B cell (primary cell): Measurements from ENCODE around the gene CRTAC1. TPM values are rescaled to one million over a fixed set of nuclear protein-coding genes. Genes with fewer than 3 reads are reported as not detected.

Source experiments
- ATAC-seq: fragments of 200-7000 bp; cut with Tn5 transposase; one replicate; pipeline ENCODE4 v1.10.0; 2021; ENCODE audit warnings: low read depth, mild to moderate bottlenecking, moderate number of reproducible peaks, moderate library complexity
- CTCF ChIA-PET: fragments of 350-600 bp; sonication (Branson Sonifier 250); formaldehyde crosslinking; loops from one replicate; lab custom pipeline; 2021; ENCODE audit warnings: antibody characterized with exemption, inconsistent platforms; lab: Charles Lee
- POLR2A ChIA-PET: fragments of 350-600 bp; sonication (Branson Sonifier 250); formaldehyde crosslinking; loops from one replicate; lab custom pipeline; 2021; ENCODE audit warnings: antibody characterized with exemption; lab: Charles Lee
- DNase-seq: peaks from one replicate; pipeline ENCODE4 v3.0.0; 2013
- H2AFZ ChIP-seq: 2 replicates; pipeline ENCODE4 v1.6.1; 2012; ENCODE audit warnings: mild to moderate bottlenecking, low read depth, low read length; ENCODE audit not compliant: insufficient read depth, poor library complexity, severe bottlenecking
- H3K27ac ChIP-seq, 2 donors: 1 replicate in 1 of 2; 2 replicates in 1 of 2; pipeline ENCODE4 v1.5.1; 2012 to 2013; ENCODE audit warnings: low read length in 2 of 2, mild to moderate bottlenecking in 2 of 2, moderate library complexity in 1 of 2
- H3K27me3 ChIP-seq, 4 experiments: fragments of 200-600 bp in 1 of 4; sonication (generic) in 1 of 4; replicated peaks in 1 of 4; 1 replicate in 2 of 4; 2 replicates in 2 of 4; pipeline versions ENCODE4 v1.6.1 to v1.7.0; 2013 to 2016; ENCODE audit warnings: low read length in 3 of 4, mild to moderate bottlenecking in 2 of 4, mixed read lengths in 1 of 4, moderate library complexity in 1 of 4; ENCODE audit not compliant: insufficient read depth in 4 of 4, control insufficient read depth in 3 of 4; ENCODE audit errors: control extremely low read depth in 1 of 4
- H3K36me3 ChIP-seq, 2 experiments: replicated peaks in 1 of 2; 1 replicate in 1 of 2; 2 replicates in 1 of 2; pipeline versions ENCODE4 v1.6.1 to v1.7.1; 2013; ENCODE audit warnings: low read length in 1 of 2; ENCODE audit not compliant: insufficient read depth in 2 of 2, control insufficient read depth in 1 of 2; ENCODE audit errors: control extremely low read depth in 1 of 2, extremely low read depth in 1 of 2
- H3K4me1 ChIP-seq, 2 donors: fragments of 200-600 bp in 1 of 2; sonication (generic) in 1 of 2; 1 replicate in 1 of 2; 2 replicates in 1 of 2; pipeline versions ENCODE4 v1.5.1 to v1.6.1; 2013 to 2017; ENCODE audit warnings: low read length in 2 of 2; ENCODE audit not compliant: control insufficient read depth in 2 of 2, insufficient read depth in 2 of 2
- H3K4me2 ChIP-seq: replicated peaks from 2 replicates; pipeline ENCODE3; 2012; ENCODE audit warnings: mild to moderate bottlenecking, low read depth, low read length; ENCODE audit not compliant: poor library complexity, severe bottlenecking
- H3K4me3 ChIP-seq, 5 experiments: fragments of 200-600 bp in 1 of 5; sonication (generic) in 1 of 5; 1 replicate in 3 of 5; 2 replicates in 2 of 5; pipeline versions ENCODE4 v1.5.1 to v1.7.0; 2011 to 2016; ENCODE audit warnings: low read length in 4 of 5, mild to moderate bottlenecking in 4 of 5, low read depth in 2 of 5, control low read depth in 1 of 5, moderate library complexity in 1 of 5; ENCODE audit not compliant: insufficient read depth in 1 of 5; ENCODE audit errors: control extremely low read depth in 1 of 5, extremely low read depth in 1 of 5
- H3K79me2 ChIP-seq: fragments of 200-600 bp; sonication (generic); one replicate; pipeline ENCODE4 v1.6.0; 2016; ENCODE audit warnings: low read length; ENCODE audit not compliant: control insufficient read depth, insufficient read depth
- H3K9ac ChIP-seq: fragments of 200-600 bp; sonication (generic); 2 replicates; pipeline ENCODE4 v1.6.1; 2017; ENCODE audit warnings: mild to moderate bottlenecking, low read length, moderate library complexity
- H3K9me3 ChIP-seq, 3 donors: one replicate each; pipeline versions ENCODE4 v1.6.1 to v1.7.1; 2013; ENCODE audit warnings: low read length in 2 of 3; ENCODE audit not compliant: control insufficient read depth in 2 of 3, insufficient read depth in 1 of 3; ENCODE audit errors: control extremely low read depth in 1 of 3
- H4K20me1 ChIP-seq: 2 replicates; pipeline ENCODE4 v1.6.0; 2012; ENCODE audit warnings: mild to moderate bottlenecking, low read length; ENCODE audit not compliant: insufficient read depth, control insufficient read depth, poor library complexity, severe bottlenecking
- H3K27ac Mint-ChIP-seq: one replicate; pipeline ENCODE4 v1.8.0; 2021; ENCODE audit warnings: mixed read lengths
- H3K27me3 Mint-ChIP-seq: one replicate; pipeline ENCODE4 v1.8.0; 2021; ENCODE audit warnings: mixed read lengths
- H3K4me1 Mint-ChIP-seq: one replicate; pipeline ENCODE4 v1.8.0; 2021; ENCODE audit warnings: mixed read lengths
- H3K4me3 Mint-ChIP-seq: one replicate; pipeline ENCODE4 v1.8.0; 2021; ENCODE audit warnings: mixed read lengths
- H3K9me3 Mint-ChIP-seq: one replicate; pipeline ENCODE4 v1.8.0; 2022; ENCODE audit warnings: mixed read lengths; ENCODE audit not compliant: insufficient read depth
- CTCF ChIP-seq: fragments of 200-600 bp; IDR thresholded peaks from one replicate; pipeline ENCODE4 v1.8.0; 2022; ENCODE audit warnings: antibody characterized with exemption, mild to moderate bottlenecking
- EZH2 ChIP-seq: IDR thresholded peaks from 2 replicates; pipeline ENCODE4 v1.6.1; 2012; ENCODE audit warnings: borderline replicate concordance, low read depth, mild to moderate bottlenecking, moderate library complexity, low read length; ENCODE audit not compliant: insufficient read depth, poor library complexity, severe bottlenecking
- WGBS: methylation state at CpG from one replicate; pipeline ENCODE4 v1.1.5; 2013; ENCODE audit warnings: missing lambda C conversion rate; ENCODE audit not compliant: insufficient coverage; 5-methylcytosine and 5-hydroxymethylcytosine counted together
- intact Hi-C: fragments of 100-400 bp; cut with micrococcal nuclease; formaldehyde crosslinking; loops from one replicate; pipeline ENCODE4 v1.10.0; 2022
- polyA plus RNA-seq: library from polyadenylated mRNA; depleted of rRNA; stranded (reverse); fragments of >200 nt; gene quantifications from 2 replicates; pipeline ENCODE4 v1.2.3, GENCODE V29; 2012
- total RNA-seq, 2 donors: library from RNA; stranded (reverse); fragments of 120-200 nt in 1 of 2; gene quantifications; 1 replicate in 1 of 2; 2 replicates in 1 of 2; pipeline versions ENCODE4 v1.2.3 to v1.2.4, GENCODE V29; 2013 to 2022

CRTAC1 gene
- total and polyA plus RNA-seq, 2 donors (not counting 1 experiment from before 2014, with no cell fraction given) = not detected

- TF ChIP-seq EZH2 = no peak
- no peak for TF ChIP-seq CTCF
- Histone ChIP-seq H3K27ac (no peak overlapping the region), H3K36me3 (no peaks in the 10 kb centered on the region), H4K20me1 (no peaks in the 10 kb centered on the region), H3K27me3 (peaks cover 0 to 9% (median 2%) of the 10 kb centered on the region in 4 experiments), H3K9ac (no peak overlapping the region), H3K4me2 (no peak overlapping the region), H3K9me3 (no peaks in the 10 kb centered on the region), H3K79me2 (no peaks in the 10 kb centered on the region), H2AFZ (no peak overlapping the region), H3K4me1 (no peaks in the 10 kb centered on the region), H3K4me3 (no peak overlapping the region)
- no peaks in the 10 kb centered on the region for H3K4me1 Mint-ChIP-seq
- ATAC-seq (no peak), DNase-seq (no peak)
- no peak overlapping the region for H3K27ac Mint-ChIP-seq
- H3K4me3 Mint-ChIP-seq = no peak overlapping the region
- WGBS = 83% methylated on average over 7 of the region's 7 CpGs
- CTCF ChIA-PET = no interaction called here
- peaks cover 16% of the 10 kb centered on the region for H3K27me3 Mint-ChIP-seq
- no peaks in the 10 kb centered on the region for H3K9me3 Mint-ChIP-seq
- intact Hi-C loops = no loop called here
- POLR2A ChIA-PET = no interaction called here
These were observed 155.0 kb downstream of the CRTAC1 start for GRCh38 chr10:97875391-97875790.

- Histone ChIP-seq H3K79me2 (no peaks in the 10 kb centered on the region), H3K9ac (no peak overlapping the region), H2AFZ (no peak overlapping the region), H3K27me3 (peaks cover 0 to 12% (median 5%) of the 10 kb centered on the region in 4 experiments), H3K27ac (no peak overlapping the region), H3K9me3 (no peaks in the 10 kb centered on the region), H3K4me3 (no peak overlapping the region), H3K36me3 (no peaks in the 10 kb centered on the region), H3K4me2 (no peak overlapping the region), H4K20me1 (no peaks in the 10 kb centered on the region), H3K4me1 (peaks cover 0 to 3% of the 10 kb centered on the region in 2 donors)
- ATAC-seq (no peak), DNase-seq (no peak)
- Mint-ChIP-seq H3K4me1 (peaks cover 3% of the 10 kb centered on the region), H3K4me3 (no peak overlapping the region), H3K9me3 (no peaks in the 10 kb centered on the region), H3K27ac (no peak overlapping the region), H3K27me3 (peaks cover 16% of the 10 kb centered on the region)
- POLR2A ChIA-PET = no interaction called here
- 91% methylated on average over 2 of the region's 6 CpGs for WGBS
- TF ChIP-seq CTCF (no peak), EZH2 (no peak)
- intact Hi-C loops = no loop called here
- CTCF ChIA-PET = no interaction called here
These were observed 156.1 kb downstream of the CRTAC1 start for GRCh38 chr10:97874332-97874731.
